GM12873 (cell line): ENCODE results near the gene MARS1.

ENCODE experiments used
- TF ChIP-seq, protein P1 (sequence below): IDR thresholded peaks from 2 replicates; pipeline ENCODE4 v1.5.1; 2012; ENCODE audit warnings: low read depth, mild to moderate bottlenecking, moderate library complexity, low read length, control low read depth; ENCODE audit not compliant: insufficient read depth; ENCODE audit errors: missing control alignments

MARS1 gene

DNA sequence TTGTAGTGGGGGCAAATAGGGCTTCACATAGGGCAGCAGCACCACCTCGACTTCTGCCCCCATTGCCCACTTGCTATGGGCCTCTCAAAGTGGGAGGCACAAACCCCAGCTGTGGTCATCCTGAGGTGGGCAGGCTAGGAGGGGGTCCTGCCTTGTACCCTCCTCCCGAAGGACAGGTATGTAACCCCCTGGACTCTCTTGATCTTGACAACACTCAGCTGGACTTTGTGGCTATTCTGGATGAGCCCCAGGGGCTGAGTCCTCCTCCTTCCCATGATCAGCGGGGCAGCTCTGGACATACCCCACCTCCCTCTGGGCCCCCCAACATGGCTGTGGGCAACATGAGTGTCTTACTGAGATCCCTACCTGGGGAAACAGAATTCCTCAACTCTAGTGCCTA is 16.2 kb upstream of the MARS1 start:
- TF ChIP-seq, protein P1, sequence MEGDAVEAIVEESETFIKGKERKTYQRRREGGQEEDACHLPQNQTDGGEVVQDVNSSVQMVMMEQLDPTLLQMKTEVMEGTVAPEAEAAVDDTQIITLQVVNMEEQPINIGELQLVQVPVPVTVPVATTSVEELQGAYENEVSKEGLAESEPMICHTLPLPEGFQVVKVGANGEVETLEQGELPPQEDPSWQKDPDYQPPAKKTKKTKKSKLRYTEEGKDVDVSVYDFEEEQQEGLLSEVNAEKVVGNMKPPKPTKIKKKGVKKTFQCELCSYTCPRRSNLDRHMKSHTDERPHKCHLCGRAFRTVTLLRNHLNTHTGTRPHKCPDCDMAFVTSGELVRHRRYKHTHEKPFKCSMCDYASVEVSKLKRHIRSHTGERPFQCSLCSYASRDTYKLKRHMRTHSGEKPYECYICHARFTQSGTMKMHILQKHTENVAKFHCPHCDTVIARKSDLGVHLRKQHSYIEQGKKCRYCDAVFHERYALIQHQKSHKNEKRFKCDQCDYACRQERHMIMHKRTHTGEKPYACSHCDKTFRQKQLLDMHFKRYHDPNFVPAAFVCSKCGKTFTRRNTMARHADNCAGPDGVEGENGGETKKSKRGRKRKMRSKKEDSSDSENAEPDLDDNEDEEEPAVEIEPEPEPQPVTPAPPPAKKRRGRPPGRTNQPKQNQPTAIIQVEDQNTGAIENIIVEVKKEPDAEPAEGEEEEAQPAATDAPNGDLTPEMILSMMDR = no peak

DNA sequence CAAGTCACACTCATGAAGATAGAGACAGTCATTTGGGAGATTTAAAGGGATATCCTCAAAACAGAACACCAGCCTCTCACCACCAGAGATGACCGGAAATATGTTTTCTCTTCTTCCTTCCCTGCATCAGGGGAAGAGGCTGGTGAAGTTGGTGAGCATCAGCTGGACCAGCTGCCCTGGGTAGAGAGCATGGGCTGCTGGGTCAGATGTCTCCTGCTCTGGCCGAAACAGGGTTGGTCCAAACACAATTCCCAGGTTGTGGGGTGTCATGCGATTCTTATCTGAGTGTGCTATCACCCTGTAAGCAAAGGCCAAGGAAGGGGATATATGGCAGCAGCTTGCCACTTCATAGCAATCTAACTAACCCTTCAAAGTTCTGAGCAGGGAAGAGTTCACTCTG is 15.5 kb upstream of the MARS1 start:
- TF ChIP-seq, protein P1 = no peak

- TF ChIP-seq, protein P1 = no peak
These were observed 14.5 kb upstream of the MARS1 start for GRCh38 chr12:57473392-57473791.

DNA sequence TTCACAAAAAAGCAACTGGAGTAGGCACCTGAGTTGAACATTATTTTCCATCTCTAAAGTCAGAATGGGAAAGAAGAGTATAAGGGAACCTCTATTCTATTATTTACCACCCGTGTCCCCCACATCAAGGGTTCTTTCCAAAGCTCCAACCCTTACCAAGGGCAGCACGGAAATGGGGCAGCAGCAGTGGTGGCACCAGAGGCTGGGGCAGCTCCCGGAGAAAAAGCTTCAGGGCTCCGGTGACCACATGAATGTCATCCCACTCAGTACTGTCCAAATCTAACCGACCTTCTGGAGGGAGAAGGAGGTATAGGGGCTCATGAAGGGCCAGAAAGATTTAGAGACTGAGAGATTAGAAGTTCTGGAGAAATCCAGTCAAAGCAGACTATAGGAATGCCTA is 14.0 kb upstream of the MARS1 start:
- TF ChIP-seq, protein P1 = no peak

- TF ChIP-seq, protein P1 = no peak
These were observed 13.4 kb upstream of the MARS1 start for GRCh38 chr12:57474430-57474829.

DNA sequence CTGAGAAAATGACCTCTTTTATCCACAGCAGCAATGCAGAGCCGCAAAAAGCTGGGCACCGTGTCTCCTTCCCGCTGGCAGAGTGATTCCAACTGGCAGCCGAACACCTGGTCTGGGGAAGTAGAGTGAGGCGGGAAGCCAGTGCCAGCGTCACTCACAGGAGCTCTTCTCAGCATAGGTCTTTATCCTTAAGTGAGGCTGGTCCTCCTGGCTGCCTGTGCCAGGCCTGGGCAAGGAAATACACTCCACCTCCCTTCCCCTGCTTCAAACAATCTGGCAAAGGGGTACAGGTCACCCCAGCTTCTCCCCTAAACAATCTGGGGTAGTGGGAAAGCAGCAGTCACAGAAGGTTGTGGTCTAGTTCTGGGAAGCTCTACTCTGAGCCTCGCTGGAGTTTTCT is 13.0 kb upstream of the MARS1 start:
- TF ChIP-seq, protein P1 = no peak

GRCh38 chr12:57475271-57476161 is 12.4 kb upstream of the MARS1 start:
- TF ChIP-seq, protein P1 = no peak
